Fibroblast of the aortic adventitia (primary cell): ENCODE measurements around the gene KRT13. TPM values are rescaled to one million over a fixed set of nuclear protein-coding genes. Genes with fewer than 3 reads are reported as not detected.

Experiments
- DNase-seq: peaks from one replicate; pipeline ENCODE4 v3.0.0-alpha.2; 2010; ENCODE audit warnings: low read depth
- H3K4me3 ChIP-seq: 2 replicates; pipeline ENCODE4 v1.5.1; 2011; ENCODE audit warnings: low read depth, mild to moderate bottlenecking, control low read depth, low read length, moderate library complexity
- total RNA-seq: library from RNA; depleted of rRNA; stranded (reverse); fragments of >200 nt; gene quantifications from 2 replicates; pipeline ENCODE4 v1.2.3, GENCODE V29; 2012; ENCODE audit warnings: low replicate concordance
- TF ChIP-seq, protein P1 (sequence below): IDR thresholded peaks from 2 replicates; pipeline ENCODE4 v1.5.1; 2011; ENCODE audit warnings: mild to moderate bottlenecking, low read length, control low read depth, inconsistent platforms; ENCODE audit not compliant: insufficient read depth

KRT13 gene
- not detected in 2 replicates for total RNA-seq

GRCh38 chr17:41505007-41505808 lies at the start of gene KRT13:
TSS of gene KRT13 (minus strand) at chr17:41505612. CDS start at chr17:41505550, 62 bp downstream.
- no peak for DNase-seq
- TF ChIP-seq, protein P1, sequence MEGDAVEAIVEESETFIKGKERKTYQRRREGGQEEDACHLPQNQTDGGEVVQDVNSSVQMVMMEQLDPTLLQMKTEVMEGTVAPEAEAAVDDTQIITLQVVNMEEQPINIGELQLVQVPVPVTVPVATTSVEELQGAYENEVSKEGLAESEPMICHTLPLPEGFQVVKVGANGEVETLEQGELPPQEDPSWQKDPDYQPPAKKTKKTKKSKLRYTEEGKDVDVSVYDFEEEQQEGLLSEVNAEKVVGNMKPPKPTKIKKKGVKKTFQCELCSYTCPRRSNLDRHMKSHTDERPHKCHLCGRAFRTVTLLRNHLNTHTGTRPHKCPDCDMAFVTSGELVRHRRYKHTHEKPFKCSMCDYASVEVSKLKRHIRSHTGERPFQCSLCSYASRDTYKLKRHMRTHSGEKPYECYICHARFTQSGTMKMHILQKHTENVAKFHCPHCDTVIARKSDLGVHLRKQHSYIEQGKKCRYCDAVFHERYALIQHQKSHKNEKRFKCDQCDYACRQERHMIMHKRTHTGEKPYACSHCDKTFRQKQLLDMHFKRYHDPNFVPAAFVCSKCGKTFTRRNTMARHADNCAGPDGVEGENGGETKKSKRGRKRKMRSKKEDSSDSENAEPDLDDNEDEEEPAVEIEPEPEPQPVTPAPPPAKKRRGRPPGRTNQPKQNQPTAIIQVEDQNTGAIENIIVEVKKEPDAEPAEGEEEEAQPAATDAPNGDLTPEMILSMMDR: no peak
- no peak within 1 kb of the TSS for H3K4me3 ChIP-seq

GRCh38 chr17:41553987-41554680 lies 48.7 kb upstream of the KRT13 start:
- peak; percentile 51 for DNase-seq

DNA sequence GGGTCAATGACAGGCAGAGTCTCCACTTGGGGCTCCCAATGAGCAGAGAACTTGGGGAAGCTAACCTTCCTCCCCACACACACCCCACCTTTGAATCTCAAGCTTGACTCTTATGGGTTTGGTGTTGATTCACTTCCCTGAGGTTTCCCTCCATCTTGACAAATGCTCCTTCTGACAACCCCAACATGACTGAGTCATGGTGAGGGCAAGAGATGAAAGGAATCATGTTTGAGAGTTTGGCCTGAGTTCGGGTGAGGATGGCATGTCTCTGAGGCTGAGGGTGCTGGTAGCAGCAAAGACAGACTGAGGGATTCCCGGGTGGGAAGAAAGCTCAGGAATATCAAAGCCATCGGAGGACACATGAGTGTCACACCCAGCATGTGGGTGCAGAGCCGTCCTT lies 47.8 kb upstream of the KRT13 start:
- no peak overlapping the region for H3K4me3 ChIP-seq
- TF ChIP-seq, protein P1: no peak
- peak; percentile 35 for DNase-seq

More at GRCh38 chr17:41553987-41554680, 48.7 kb upstream of the KRT13 start:
- no peak overlapping the region for H3K4me3 ChIP-seq
- TF ChIP-seq, protein P1: no peak

GRCh38 chr17:41552455-41552854 lies 47.0 kb upstream of the KRT13 start:
- DNase-seq: no peak
- H3K4me3 ChIP-seq: no peak overlapping the region
- TF ChIP-seq, protein P1: no peak

GRCh38 chr17:41551365-41551764 lies 46.0 kb upstream of the KRT13 start:
- no peak overlapping the region for H3K4me3 ChIP-seq
- DNase-seq: peak; percentile 64
- TF ChIP-seq, protein P1: no peak

GRCh38 chr17:41549596-41550039 lies 44.2 kb upstream of the KRT13 start:
- DNase-seq: no peak
- TF ChIP-seq, protein P1: no peak
- no peak overlapping the region for H3K4me3 ChIP-seq
